DMS53 treated with DMSO at 0.1 percent for 48 hours (cell line): ENCODE measurements around the gene USP4.

Experiments
- DNase-seq: peaks from one replicate; lab custom pipeline; 2025; ENCODE audit not compliant: unreplicated experiment; lab: John Stamatoyannopoulos, UW

USP4 gene

GRCh38 chr3:49300595-49300994, 39.3 kb downstream of the USP4 start:
- no peak for DNase-seq

DNA sequence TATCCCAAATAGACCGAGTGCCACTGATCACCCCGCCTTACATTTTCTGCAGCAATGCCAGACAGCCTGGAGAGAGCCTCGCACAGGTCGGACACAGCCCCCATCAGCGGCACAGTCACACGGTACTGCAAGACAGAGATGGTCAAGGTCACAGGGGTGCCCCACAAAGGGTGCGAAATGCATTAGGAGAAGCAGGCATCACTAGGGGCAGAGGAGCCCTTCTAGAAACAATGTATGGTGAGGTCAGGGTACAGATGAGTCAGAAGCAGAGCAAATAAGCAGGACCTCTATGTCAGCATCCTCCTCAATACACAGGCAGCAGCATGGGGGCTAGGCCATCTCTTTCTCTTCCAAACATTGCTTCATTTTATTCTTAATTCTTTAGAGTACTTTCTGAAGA, 41.3 kb downstream of the USP4 start:
- no peak for DNase-seq

DNA sequence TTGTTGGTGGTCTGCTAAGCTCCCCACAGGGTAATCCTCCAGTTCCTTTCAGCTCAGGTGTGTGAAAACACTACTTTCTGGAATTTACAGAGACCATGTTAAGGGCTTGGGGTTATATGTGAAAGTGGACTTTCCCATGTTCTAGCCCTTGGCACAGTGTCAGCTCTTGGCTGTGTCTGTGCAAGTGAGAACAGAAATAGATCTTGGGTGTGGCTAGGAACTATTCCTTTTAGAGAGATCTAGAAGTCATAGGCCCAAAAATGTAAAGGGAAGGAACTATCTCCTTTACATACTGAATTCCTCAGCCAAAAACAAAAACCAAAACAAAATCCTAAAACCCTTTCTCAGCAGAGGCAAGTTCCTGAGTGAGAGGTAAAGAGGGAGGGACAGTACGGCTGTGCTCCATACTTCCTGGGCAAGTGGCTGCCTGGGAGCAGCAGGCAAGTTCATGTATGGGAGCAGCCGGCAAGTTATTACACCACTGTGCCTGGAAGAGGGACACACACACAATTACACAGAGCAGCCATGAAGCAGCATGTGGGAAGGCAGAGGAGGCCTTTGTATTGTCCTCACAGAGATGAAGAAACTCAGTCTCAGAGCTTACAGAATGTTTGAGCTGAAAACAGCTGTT, 43.0 kb downstream of the USP4 start:
- DNase-seq, result no peak

GRCh38 chr3:49295489-49296058, 44.3 kb downstream of the USP4 start:
- DNase-seq, result no peak

- DNase-seq, result no peak
These were observed 45.5 kb downstream of the USP4 start for GRCh38 chr3:49294343-49294742.

GRCh38 chr3:49283997-49284396, 55.9 kb downstream of the USP4 start:
- DNase-seq, result no peak

DNA sequence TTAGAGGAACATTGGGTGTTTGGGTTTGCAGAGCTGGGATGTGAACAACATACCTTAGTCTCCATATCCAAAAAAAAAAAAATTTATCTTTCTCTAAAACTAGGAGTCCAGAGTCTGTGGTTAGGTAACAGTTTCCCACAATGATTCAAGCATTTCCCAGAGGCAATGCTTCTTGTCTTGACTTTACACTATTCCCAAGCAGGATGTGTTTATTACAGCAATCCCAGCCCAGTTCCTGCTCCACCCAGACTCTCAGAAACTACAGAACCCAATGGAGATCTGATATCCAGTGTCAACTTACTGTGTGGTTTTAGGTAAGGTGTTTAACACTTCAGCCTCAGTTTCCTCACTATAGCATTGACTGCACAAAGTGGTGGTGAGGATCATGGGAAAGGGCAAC, 60.5 kb downstream of the USP4 start:
- no peak for DNase-seq

DNA sequence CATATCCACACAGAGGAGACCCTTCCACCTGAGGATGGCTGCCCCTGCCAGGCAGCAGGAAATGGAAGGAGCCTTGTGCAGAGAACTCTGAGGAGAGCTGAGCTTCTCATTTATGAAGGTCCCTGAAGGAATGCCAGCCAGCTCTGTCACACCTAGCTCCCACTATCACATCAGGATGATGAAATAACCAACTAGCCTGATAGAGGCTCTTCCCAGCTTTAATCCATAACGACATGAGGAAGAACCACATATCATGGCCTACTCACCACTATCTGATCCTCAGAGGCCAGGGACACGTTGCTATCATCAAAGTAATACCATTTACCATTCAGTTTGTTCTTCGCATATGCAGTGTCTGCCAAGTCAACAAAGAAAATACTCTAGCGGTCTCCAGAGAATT, 61.3 kb downstream of the USP4 start:
- no peak for DNase-seq

- DNase-seq, result no peak
These were observed 62.5 kb downstream of the USP4 start for GRCh38 chr3:49277383-49277775.

- DNase-seq, result peak; percentile 12
These were observed 63.1 kb downstream of the USP4 start, which contains the start of gene C3orf62 for GRCh38 chr3:49276475-49277382. TSS of gene C3orf62 (minus strand) at chr3:49277232. CDS start at chr3:49276872, 360 bp downstream.

- no peak for DNase-seq
These were observed 65.9 kb downstream of the USP4 start for GRCh38 chr3:49273825-49274532.

- DNase-seq, result no peak
These were observed 68.8 kb downstream of the USP4 start for GRCh38 chr3:49271047-49271446.

- no peak for DNase-seq
These were observed 69.7 kb downstream of the USP4 start for GRCh38 chr3:49270156-49270500.

GRCh38 chr3:49269443-49270155, 70.3 kb downstream of the USP4 start:
- DNase-seq, result no peak

DNA sequence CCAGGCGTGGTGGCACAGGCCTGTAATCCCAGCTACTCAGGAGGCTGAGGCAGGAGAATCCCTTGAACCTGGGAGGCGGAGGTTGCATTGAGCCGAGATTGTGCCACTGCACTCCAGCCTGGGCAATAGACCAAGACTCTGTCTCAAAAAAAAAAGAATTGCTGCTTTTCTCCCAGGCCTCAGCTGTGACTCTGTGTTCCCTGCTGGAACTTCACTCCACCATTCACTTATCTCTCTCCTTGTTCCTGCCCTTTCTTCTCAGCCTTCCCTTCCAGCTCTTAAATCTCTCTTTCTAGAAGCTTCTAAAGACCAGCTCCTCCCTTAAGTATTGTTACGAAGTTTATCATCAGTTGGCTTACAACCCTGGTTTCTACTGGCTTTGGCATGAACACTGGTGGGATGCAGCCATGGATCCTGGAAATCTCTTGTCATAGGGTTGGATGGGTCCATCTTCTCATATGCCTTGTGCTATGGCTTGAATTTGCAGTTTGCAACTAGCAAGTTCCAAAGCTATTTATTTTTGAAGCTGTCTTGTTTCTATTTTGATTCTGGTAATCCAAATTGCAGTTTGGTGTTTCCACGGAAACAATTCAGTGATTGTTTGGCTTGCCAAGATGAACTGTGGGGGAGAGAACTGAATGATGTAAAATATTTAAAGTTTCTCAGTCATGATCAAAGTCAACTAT, 73.3 kb downstream of the USP4 start:
- no peak for DNase-seq

DNA sequence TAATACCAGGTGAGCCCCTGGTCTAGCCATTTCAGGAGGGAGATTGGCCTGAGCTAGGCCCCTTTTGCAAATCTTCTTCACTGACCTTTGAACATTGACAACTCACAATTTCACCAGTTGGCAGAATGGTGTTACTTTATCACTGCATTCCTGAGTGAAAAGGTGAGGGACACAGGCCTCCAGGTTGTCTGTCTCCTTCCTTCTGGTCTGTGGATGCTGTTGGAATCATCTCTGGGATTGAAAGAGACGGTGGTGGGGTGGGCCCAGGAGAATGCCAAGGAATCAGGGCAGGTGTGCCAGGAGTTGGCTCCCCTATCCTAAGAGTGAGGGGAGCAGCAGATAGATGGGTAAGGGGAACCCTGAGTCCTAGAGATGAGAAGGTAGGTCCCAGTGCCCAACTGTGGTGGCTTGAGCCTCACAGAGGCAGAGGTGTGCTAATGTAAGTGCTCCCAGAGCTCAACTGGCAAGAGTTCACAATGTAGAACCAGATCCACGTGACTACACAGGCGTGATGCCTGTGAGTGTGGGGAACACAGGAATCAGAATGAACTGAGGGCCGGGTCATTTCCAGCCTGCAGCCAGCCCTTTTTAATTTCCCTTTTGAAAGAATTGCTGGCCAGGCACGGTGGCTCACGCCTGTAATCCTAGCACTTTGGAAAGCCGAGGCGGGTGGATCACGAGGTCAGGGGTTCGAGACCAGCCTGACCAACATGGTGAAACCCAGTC, 74.0 kb downstream of the USP4 start:
- DNase-seq, result no peak

DNA sequence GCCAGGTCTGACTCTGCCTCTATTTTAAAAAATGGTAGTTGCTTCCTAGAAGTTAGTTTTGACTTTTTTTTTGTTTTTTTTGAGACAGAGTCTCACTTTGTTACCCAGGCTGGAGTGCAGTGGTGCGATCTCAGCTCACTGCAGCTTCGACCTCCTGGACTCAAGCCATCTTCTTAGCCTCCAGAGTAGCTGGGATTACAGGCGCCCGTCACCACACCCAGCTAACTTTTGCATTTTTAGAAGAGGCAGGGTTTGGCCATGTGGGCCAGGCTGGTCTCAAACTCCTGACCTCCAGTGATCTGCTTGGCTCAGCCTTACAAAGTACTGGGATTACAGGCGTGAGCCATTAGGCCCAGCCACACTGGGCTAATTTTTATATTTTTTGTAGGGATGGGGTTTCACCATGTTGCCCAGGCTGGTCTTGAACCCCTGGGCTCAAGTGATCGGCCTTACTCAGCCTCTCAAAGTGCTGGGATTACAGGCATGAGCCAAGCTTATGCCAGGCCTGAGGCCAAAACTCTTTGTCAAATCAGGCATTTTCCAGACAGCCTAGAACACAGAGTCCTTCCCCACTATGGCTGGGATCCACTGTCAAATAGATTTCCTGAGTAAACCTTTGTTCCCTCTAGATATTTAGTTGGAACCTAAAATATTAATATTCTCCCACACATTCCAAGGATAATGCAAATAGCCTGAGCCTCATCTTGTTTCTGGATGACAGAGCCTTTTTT, 76.5 kb downstream of the USP4 start:
- DNase-seq, result no peak

GRCh38 chr3:49260806-49261324, 79.0 kb downstream of the USP4 start:
- DNase-seq, result no peak

- DNase-seq, result no peak
These were observed 82.7 kb downstream of the USP4 start for GRCh38 chr3:49257187-49257586.
